Thymus (tissue), 11 donors: ENCODE data around the gene SLAMF8. TPM values are rescaled to one million over a fixed set of nuclear protein-coding genes. Genes with fewer than 3 reads are reported as not detected.

ENCODE experiments used
- DNase-seq, 9 donors: peaks; one replicate each; pipeline ENCODE4 v3.0.0-alpha.2; 2013; ENCODE audit warnings: low spot score in 9 of 9, low read depth in 6 of 9, missing footprints in 1 of 9
- H3K27ac ChIP-seq, 2 donors: one replicate each; pipeline ENCODE4 v1.5.1; 2013; ENCODE audit warnings: control low read depth in 1 of 2, low read depth in 1 of 2, low read length in 1 of 2, mild to moderate bottlenecking in 1 of 2, moderate library complexity in 1 of 2
- H3K27me3 ChIP-seq, 2 donors: one replicate each; pipeline ENCODE4 v1.5.1; 2013; ENCODE audit warnings: low read length in 1 of 2; ENCODE audit not compliant: control insufficient read depth in 2 of 2, insufficient read depth in 1 of 2
- H3K36me3 ChIP-seq, 2 donors: one replicate each; pipeline ENCODE4 v1.5.1; 2013; ENCODE audit warnings: low read length in 1 of 2, mild to moderate bottlenecking in 1 of 2, moderate library complexity in 1 of 2; ENCODE audit not compliant: control insufficient read depth in 2 of 2, insufficient read depth in 2 of 2
- H3K4me1 ChIP-seq, 2 donors: one replicate each; pipeline ENCODE4 v1.5.1; 2013; ENCODE audit warnings: low read length in 2 of 2; ENCODE audit not compliant: control insufficient read depth in 2 of 2, insufficient read depth in 2 of 2
- H3K4me3 ChIP-seq, 2 donors: one replicate each; pipeline ENCODE4 v1.5.1; 2013; ENCODE audit warnings: low read length in 2 of 2, control low read depth in 1 of 2, mild to moderate bottlenecking in 1 of 2
- H3K9me3 ChIP-seq, 2 donors: one replicate each; pipeline ENCODE4 v1.5.1; 2013; ENCODE audit warnings: low read length in 1 of 2, mild to moderate bottlenecking in 1 of 2; ENCODE audit not compliant: control insufficient read depth in 2 of 2, insufficient read depth in 1 of 2
- WGBS: extraction: QIAGEN DNeasy Blood & Tissue Kit; methylation state at CpG from one replicate; pipeline ENCODE4 v1.1.7; 2013; 5-methylcytosine and 5-hydroxymethylcytosine counted together
- polyA plus RNA-seq: library from polyadenylated mRNA; stranded (reverse); fragments of 200-250 nt; gene quantifications from one replicate; pipeline ENCODE4 v1.2.3, GENCODE V29; 2013
- total RNA-seq: library from RNA; stranded (reverse); fragments of 120-200 nt; gene quantifications from one replicate; pipeline ENCODE4 v1.2.4, GENCODE V29; 2013
- donor health status: healthy.

The SLAMF8 gene
- total and polyA plus RNA-seq, 2 donors: 13.3 to 14.2 TPM

GRCh38 chr1:159853417-159854115 lies 26.9 kb downstream of the SLAMF8 start:
- no peaks in the 10 kb centered on the region for H3K36me3 ChIP-seq
- no peak overlapping the region for H3K27ac ChIP-seq
- H3K4me1 ChIP-seq: peaks cover 2 to 7% of the 10 kb centered on the region in 2 donors
- H3K27me3 ChIP-seq: peaks cover 0 to 61% of the 10 kb centered on the region in 2 donors
- DNase-seq: peak in 1 of 9 donors; percentile 19
- peak overlapping the region; percentile 34 to 65 for H3K4me3 ChIP-seq
- 27% methylated on average over 6 of the region's 6 CpGs for WGBS
- H3K9me3 ChIP-seq: no peaks in the 10 kb centered on the region

- Histone ChIP-seq H3K4me1 (peaks cover 2 to 7% of the 10 kb centered on the region in 2 donors), H3K9me3 (no peaks in the 10 kb centered on the region)
- 3% methylated on average over 31 of the region's 31 CpGs for WGBS
Measured at GRCh38 chr1:159854116-159854692, 27.5 kb downstream of the SLAMF8 start.

DNA sequence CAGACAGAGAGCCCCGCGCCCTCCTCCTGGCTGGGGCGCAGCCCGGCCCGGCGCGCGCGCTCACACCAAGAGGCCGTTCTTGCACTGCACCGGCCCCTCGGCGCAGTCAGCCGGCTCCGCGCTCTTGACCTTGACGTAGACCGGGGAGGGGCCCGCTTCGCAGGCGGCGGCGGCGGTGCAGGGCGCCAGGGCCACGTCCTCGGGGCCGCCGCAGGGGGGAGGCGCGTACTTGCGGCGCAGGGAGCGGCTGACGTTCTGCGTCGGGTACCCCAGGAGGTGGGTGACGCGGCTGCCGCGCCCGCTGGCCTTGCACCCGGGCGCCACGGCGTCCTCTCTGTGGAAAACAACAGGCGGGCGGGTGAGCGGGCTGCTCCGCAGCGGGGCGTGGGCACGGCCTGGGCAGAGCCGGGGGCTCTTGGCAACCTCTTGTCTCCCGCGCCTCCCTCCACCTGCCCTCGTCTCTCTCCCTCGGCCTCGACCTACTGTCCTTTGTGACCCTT lies 28.1 kb downstream of the SLAMF8 start:
- H3K4me1 ChIP-seq: peaks cover 2 to 7% of the 10 kb centered on the region in 2 donors
- H3K36me3 ChIP-seq: no peaks in the 10 kb centered on the region
- H3K27ac ChIP-seq: peak overlapping the region in 1 of 2 donors; percentile 71
- peaks cover 0 to 61% of the 10 kb centered on the region in 2 donors for H3K27me3 ChIP-seq
- peak overlapping the region; percentile 34 to 65 for H3K4me3 ChIP-seq
- H3K9me3 ChIP-seq: no peaks in the 10 kb centered on the region
- DNase-seq: peak in 6 of 9 donors; percentile 18 to 65 (median 38)
- WGBS: under 1% methylated on average over 59 of the region's 59 CpGs

More at GRCh38 chr1:159854116-159854692, 27.5 kb downstream of the SLAMF8 start:
- peak overlapping the region; percentile 34 to 65 for H3K4me3 ChIP-seq
- H3K27me3 ChIP-seq: peaks cover 0 to 61% of the 10 kb centered on the region in 2 donors
- H3K27ac ChIP-seq: peak overlapping the region in 1 of 2 donors; percentile 71
- peak in 1 of 9 donors; percentile 9 for DNase-seq
- H3K36me3 ChIP-seq: no peaks in the 10 kb centered on the region

DNA sequence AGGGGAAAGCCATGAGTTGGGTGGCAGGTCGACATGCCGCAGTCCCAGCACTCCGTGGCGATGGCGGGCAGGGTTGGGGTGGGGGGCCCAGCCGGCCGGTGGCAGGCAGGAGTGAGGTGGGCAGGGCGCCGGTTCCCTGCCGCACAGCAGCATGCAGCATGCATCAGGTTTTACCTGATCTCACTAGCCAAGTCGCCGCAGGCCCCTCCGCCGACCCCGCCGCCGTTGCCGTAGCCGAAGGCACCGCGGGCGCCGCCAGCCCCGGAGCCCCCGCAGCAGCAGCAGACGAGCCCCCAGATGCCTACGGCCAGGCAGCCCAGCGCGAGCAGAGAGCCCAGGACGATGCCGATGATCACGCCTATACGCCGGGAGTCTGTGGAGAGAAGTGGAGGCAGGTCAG lies 29.0 kb downstream of the SLAMF8 start:
- Histone ChIP-seq H3K27me3 (peaks cover 0 to 57% of the 10 kb centered on the region in 2 donors), H3K4me1 (peaks cover 2 to 9% of the 10 kb centered on the region in 2 donors), H3K9me3 (no peaks in the 10 kb centered on the region), H3K4me3 (no peak overlapping the region), H3K27ac (no peak overlapping the region), H3K36me3 (no peaks in the 10 kb centered on the region)
- WGBS: 95% methylated on average over 34 of the region's 34 CpGs
- no peak for DNase-seq

DNA sequence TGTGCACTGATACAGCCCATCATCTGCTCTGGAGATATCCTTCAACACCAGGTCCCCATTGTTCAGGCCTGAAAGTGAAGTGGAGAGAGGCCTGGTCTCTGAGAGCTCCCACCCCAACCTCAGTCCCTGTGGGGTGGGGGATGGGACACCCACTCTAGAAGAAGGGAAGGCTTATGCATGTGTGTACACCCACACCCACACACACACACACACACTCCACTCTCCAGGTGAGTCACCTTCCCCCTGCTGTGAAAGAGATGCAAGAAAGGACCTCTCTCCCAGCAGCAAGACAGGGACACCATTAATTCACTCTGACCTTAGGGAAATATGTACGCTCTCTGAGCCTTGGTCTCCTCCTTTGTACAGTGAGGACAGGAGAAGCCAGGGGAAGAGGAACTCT lies 29.9 kb downstream of the SLAMF8 start:
- DNase-seq: no peak
- WGBS: 100% methylated on average over 1 of the region's 1 CpG
- Histone ChIP-seq H3K4me3 (no peak overlapping the region), H3K27me3 (peaks cover 0 to 57% of the 10 kb centered on the region in 2 donors), H3K9me3 (no peaks in the 10 kb centered on the region), H3K27ac (no peak overlapping the region), H3K4me1 (peaks cover 2 to 9% of the 10 kb centered on the region in 2 donors), H3K36me3 (no peaks in the 10 kb centered on the region)

DNA sequence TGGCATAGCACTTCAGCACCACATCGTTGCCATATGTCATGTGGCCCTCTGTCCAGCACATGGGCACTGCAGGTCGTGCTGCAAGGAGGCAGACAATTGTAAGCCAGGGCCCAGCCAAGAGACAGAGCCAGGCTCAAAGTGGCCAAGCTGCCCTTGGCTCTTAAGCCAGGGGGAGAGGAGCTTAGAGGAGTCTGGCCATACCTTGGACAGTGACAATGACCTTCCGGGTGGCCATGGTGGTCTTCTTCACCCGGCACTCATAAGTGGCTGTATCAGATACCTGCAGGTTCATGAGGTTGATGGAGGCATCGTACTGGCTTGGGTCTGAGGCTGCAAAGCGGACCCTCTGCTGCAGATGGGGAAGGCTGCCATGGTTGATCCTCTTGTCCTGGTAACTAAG lies 31.2 kb downstream of the SLAMF8 start:
- DNase-seq: no peak
- WGBS: 96% methylated on average over 6 of the region's 6 CpGs
- peaks cover 2 to 9% of the 10 kb centered on the region in 2 donors for H3K4me1 ChIP-seq
- H3K9me3 ChIP-seq: no peaks in the 10 kb centered on the region
- no peak overlapping the region for H3K27ac ChIP-seq
- H3K36me3 ChIP-seq: no peaks in the 10 kb centered on the region
- H3K27me3 ChIP-seq: peaks cover 0 to 56% of the 10 kb centered on the region in 2 donors
- H3K4me3 ChIP-seq: no peak overlapping the region

GRCh38 chr1:159859767-159860322 lies 33.2 kb downstream of the SLAMF8 start:
- WGBS: 97% methylated on average over 7 of the region's 7 CpGs
- DNase-seq: no peak
- H3K27ac ChIP-seq: no peak overlapping the region

DNA sequence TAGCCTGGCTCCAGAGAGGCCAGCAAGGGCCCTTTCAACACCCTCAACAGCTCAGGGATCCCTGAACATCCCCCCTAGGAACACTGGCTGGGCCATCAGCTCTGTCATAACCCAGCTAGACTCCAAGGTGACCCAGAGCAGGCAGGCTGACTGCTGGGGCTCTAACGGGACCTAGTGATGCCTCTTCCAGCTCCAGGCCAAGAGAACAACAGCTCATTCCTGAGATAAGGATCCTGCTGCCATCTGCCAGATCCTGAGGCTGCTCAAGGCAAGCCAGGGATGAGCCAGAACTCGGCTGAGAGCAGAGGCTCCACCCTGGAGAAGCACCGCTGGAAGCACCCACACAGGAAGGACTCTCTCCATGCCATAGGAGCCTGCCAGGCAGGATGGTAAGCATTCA lies 33.8 kb downstream of the SLAMF8 start:
- H3K27ac ChIP-seq: no peak overlapping the region
- no peaks in the 10 kb centered on the region for H3K36me3 ChIP-seq
- peaks cover 0 to 30% of the 10 kb centered on the region in 2 donors for H3K27me3 ChIP-seq
- DNase-seq: no peak
- no peaks in the 10 kb centered on the region for H3K9me3 ChIP-seq
- H3K4me1 ChIP-seq: peaks cover 0 to 2% of the 10 kb centered on the region in 2 donors
- WGBS: 91% methylated on average over 3 of the region's 3 CpGs
- H3K4me3 ChIP-seq: no peak overlapping the region

More at GRCh38 chr1:159859767-159860322, 33.2 kb downstream of the SLAMF8 start:
- Histone ChIP-seq H3K27me3 (peaks cover 0 to 36% of the 10 kb centered on the region in 2 donors), H3K4me1 (peaks cover 0 to 6% of the 10 kb centered on the region in 2 donors), H3K36me3 (no peaks in the 10 kb centered on the region), H3K9me3 (no peaks in the 10 kb centered on the region), H3K4me3 (no peak overlapping the region)

DNA sequence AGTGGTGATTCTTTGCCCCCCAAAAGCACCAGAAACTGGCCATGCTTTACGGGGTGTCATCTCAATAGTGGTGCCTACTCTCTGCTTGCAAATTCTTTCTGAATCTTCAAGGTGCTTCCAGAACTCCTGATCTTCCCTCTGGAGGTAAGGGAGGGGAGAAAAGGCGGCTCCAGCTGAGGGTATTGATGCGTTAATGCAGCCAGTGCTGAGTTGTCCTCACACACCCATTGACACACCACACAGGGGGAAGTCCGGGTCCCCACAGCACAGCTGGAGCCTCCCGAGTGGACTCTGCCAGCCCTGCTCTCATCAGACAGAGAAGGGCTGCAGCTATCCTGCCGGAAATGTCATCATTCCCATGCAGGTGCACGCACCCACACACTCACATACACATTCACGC lies 34.5 kb downstream of the SLAMF8 start:
- Histone ChIP-seq H3K4me1 (peaks cover under 1 to 7% of the 10 kb centered on the region in 2 donors), H3K27ac (no peak overlapping the region)
- 90% methylated on average over 8 of the region's 8 CpGs for WGBS

More for the DNA sequence above, 34.5 kb downstream of the SLAMF8 start:
- Histone ChIP-seq H3K36me3 (no peaks in the 10 kb centered on the region), H3K4me3 (no peak overlapping the region), H3K9me3 (peaks cover 0 to under 1% of the 10 kb centered on the region in 2 donors), H3K27me3 (peaks cover 0 to 22% of the 10 kb centered on the region in 2 donors)
- no peak for DNase-seq
